Measurements from ENCODE around the gene SDF2L1.
"Not testable (repeated sequence)": the region's sequence is repeated elsewhere in the genome, so short reads cannot be mapped to it uniquely, and the experiment has no call there.

SDF2L1 gene

DNA sequence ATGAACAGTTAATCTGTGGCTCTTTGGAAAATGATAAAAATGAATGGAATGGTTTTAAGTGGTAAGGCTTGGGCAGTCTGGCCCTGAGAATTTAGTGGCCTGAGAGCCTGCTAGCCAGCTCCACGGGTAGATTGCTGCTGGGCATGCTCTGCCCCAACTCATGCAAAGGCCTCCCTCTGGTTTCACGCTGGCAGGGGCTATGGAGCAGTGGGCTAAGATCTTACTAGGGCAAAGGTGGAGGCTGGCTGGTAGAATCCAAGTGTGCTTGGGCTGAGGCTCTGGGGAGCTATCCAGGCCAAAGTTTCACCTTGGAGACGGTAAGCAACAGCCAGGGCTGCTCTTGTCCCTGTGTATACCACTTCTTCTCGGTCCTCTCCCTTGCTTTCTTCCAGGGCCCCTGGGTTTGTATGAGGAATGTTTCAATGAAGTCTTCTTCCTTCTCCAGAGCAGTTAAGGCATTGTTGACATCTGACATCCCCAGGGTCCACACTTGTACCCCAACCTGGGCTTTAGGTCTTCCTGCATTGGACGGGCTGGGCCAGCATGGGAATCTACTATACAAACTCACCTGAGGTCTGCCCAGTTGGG, 47.1 kb upstream of the SDF2L1 start:
- H2BK12ac ChIP-seq (ENCODE audit: low read length in 2 of 2): no peak overlapping the region
- no peak overlapping the region for H3K14ac ChIP-seq (ENCODE audit: low read length in 2 of 2)
- no peaks in the 10 kb centered on the region for H3K9me3 ChIP-seq (ENCODE audit: control insufficient read depth, low read length)
- H3K4ac ChIP-seq (ENCODE audit: low read depth in 1 of 2, low read length in 2 of 2): no peak overlapping the region
- H3K18ac ChIP-seq (ENCODE audit: low read depth in 1 of 2, low read length in 2 of 2): no peak overlapping the region
- no peak overlapping the region for H3K9ac ChIP-seq (ENCODE audit: low read length)
- no peak overlapping the region for H2BK15ac ChIP-seq (ENCODE audit: low read depth, poor library complexity, severe bottlenecking)
- H2BK120ac ChIP-seq (ENCODE audit: low read depth, low read length): no peak overlapping the region
- H3K27ac ChIP-seq (ENCODE audit: low read length, poor library complexity, severe bottlenecking): no peak overlapping the region
- H3K36me3 ChIP-seq (ENCODE audit: control insufficient read depth in 1 of 2, insufficient read depth in 2 of 2, low read depth in 1 of 2, low read length in 2 of 2): peaks cover 48 to 54% of the 10 kb centered on the region in 2 experiments
- no peak overlapping the region for H4K8ac ChIP-seq (ENCODE audit: low read length)
- no peak for DNase-seq
- no peak overlapping the region for H2AFZ ChIP-seq (ENCODE audit: low read depth, low read length)
- no peak overlapping the region for H2BK5ac ChIP-seq (ENCODE audit: low read depth, low read length, poor library complexity, severe bottlenecking)
- H3K4me2 ChIP-seq (ENCODE audit: low read length, poor library complexity, severe bottlenecking): no peak overlapping the region
- over 99% methylated on average over 5 of the region's 5 CpGs for WGBS
- no peaks in the 10 kb centered on the region for H3K27me3 ChIP-seq (ENCODE audit: control insufficient read depth in 1 of 2, insufficient read depth in 1 of 2, low read length in 2 of 2)
- H2AK5ac ChIP-seq (ENCODE audit: low read length, severe bottlenecking): no peak overlapping the region
- H3K4me3 ChIP-seq (ENCODE audit: insufficient read depth in 1 of 2, low read depth in 1 of 2, low read length in 2 of 2): no peak overlapping the region
- peaks cover 18% of the 10 kb centered on the region for H3K4me1 ChIP-seq (ENCODE audit: control insufficient read depth, insufficient read depth, low read depth, low read length)
- no peak overlapping the region for H3K23ac ChIP-seq (ENCODE audit: low read length in 2 of 2)
- H4K91ac ChIP-seq (ENCODE audit: low read length): no peak overlapping the region
- H3K79me1 ChIP-seq (replicated peaks; ENCODE audit: low read length, poor library complexity, severe bottlenecking): no peaks in the 10 kb centered on the region

DNA sequence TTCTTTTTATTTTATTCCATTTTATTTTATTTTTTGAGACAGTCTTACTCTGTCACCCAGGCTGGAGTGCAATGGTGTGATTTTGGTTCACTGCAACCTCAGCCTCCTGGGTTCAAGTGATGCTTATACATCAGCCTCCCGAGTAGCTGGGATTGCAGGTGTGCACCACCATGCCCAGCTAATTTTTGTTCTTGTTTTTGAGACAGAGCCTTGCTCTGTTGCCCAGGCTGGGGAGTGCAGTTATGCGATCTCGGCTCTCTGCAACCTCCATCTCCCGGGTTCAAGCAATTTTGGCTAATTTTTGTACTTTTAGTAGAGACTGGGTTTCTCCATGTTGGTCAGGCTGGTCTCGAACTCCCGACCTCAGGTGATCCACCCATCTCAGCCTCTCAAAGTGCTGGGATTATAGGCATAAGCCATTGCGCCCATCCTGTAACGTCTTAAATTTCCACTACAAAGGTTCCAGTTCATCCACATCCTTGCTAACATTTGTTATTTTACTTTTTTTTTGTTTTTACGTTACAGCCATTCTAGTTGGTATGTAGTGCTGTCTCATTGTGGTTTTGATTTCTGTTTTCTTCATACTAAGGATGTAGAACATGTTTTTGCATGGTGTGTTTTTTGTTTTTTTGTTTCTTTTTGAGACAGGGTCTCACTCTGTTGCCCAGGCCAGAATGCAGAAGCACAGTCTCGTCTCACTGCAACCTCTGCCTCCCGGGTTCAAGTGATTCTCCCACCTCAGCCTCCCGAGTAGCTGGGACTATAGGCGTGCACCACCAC, 45.6 kb upstream of the SDF2L1 start:
- not testable (repeated sequence) for H3K4me2 ChIP-seq (ENCODE audit: low read length, poor library complexity, severe bottlenecking); H2BK5ac ChIP-seq (ENCODE audit: low read depth, low read length, poor library complexity, severe bottlenecking); H3K4me3 ChIP-seq (ENCODE audit: insufficient read depth in 1 of 2, low read depth in 1 of 2, low read length in 2 of 2); H4K8ac ChIP-seq (ENCODE audit: low read length); H2BK15ac ChIP-seq (ENCODE audit: low read depth, poor library complexity, severe bottlenecking); H3K9ac ChIP-seq (ENCODE audit: low read length); H3K23ac ChIP-seq (ENCODE audit: low read length in 2 of 2); H3K14ac ChIP-seq (ENCODE audit: low read length in 2 of 2); H3K27me3 ChIP-seq (ENCODE audit: control insufficient read depth in 1 of 2, insufficient read depth in 1 of 2, low read length in 2 of 2); H3K18ac ChIP-seq (ENCODE audit: low read depth in 1 of 2, low read length in 2 of 2); H3K9me3 ChIP-seq (ENCODE audit: control insufficient read depth, low read length); H2BK12ac ChIP-seq (ENCODE audit: low read length in 2 of 2); H3K79me1 ChIP-seq (replicated peaks; ENCODE audit: low read length, poor library complexity, severe bottlenecking); H4K91ac ChIP-seq (ENCODE audit: low read length); H2BK120ac ChIP-seq (ENCODE audit: low read depth, low read length); DNase-seq; H3K4ac ChIP-seq (ENCODE audit: low read depth in 1 of 2, low read length in 2 of 2); H3K27ac ChIP-seq (ENCODE audit: low read length, poor library complexity, severe bottlenecking); H2AK5ac ChIP-seq (ENCODE audit: low read length, severe bottlenecking); H2AFZ ChIP-seq (ENCODE audit: low read depth, low read length)
- Histone ChIP-seq H3K36me3 (ENCODE audit: control insufficient read depth in 1 of 2, insufficient read depth in 2 of 2, low read depth in 1 of 2, low read length in 2 of 2) (peaks cover 45 to 48% of the 10 kb centered on the region in 2 experiments), H3K4me1 (ENCODE audit: control insufficient read depth, insufficient read depth, low read depth, low read length) (peaks cover 11% of the 10 kb centered on the region)
- 96% methylated on average over 12 of the region's 13 CpGs for WGBS

DNA sequence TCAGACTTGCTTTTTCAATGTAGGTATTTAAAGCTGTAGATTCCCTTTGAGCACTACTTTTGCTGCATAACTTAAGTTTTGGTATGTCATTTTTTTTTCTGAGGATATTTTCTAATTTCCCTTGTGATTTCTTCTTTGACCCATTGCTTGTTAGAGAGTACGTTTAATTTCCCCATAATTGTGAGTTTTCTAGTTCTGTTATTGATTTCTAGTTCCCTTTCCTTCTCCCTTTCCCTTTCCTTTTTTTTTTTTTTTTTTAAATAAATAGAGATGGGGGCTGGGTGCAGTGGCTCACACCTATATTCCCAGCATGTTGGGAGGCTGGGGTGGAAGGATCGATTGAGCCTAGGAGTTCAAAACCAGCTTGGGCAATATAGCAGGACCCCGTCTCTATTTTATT, 43.8 kb upstream of the SDF2L1 start:
- peaks cover 41 to 42% of the 10 kb centered on the region in 2 experiments for H3K36me3 ChIP-seq (ENCODE audit: control insufficient read depth in 1 of 2, insufficient read depth in 2 of 2, low read depth in 1 of 2, low read length in 2 of 2)
- no peak overlapping the region for H4K8ac ChIP-seq (ENCODE audit: low read length)
- H2AFZ ChIP-seq (ENCODE audit: low read depth, low read length): no peak overlapping the region

DNA sequence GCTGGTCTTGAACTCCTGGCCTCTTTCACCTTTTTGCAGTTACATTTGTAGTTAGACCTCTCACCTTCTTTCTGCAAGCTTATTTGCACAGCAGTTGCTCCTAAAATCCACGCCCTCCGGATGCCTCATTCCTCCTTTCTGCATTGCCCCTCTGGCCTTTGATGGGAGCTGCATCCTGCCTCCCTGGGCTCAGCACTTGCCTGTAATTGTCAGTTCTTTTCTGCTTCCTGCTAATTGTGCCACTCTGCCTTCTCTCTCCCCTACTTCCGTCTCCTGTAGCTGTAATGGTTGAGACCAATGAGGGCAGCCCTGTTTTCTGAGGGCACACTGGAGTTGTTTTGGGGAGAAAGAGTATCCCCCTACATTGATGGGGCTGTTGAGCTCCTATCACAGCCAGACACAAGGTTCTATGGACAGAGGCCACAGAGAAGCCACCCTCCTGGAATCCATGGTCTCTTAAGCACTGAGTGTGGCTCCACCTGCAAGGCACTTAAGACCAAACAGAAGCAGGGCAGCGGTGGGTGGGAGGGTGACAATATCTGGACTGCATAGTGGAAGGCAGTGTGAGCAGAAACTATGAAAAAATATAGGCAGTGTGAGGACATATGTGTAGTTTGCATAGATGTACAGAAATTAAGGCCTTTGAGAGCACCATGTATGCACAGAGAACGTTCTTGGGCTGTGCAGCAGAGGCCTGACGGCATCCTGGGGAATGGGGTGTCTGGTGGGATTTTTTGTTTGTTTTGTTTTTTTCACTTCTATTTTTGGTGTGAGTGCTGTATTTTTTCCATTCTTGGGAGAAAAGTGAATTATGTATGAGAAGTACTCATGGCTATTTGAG, 42.8 kb upstream of the SDF2L1 start:
- Histone ChIP-seq H3K4ac (ENCODE audit: low read depth in 1 of 2, low read length in 2 of 2) (no peak overlapping the region), H3K36me3 (ENCODE audit: control insufficient read depth in 1 of 2, insufficient read depth in 2 of 2, low read depth in 1 of 2, low read length in 2 of 2) (peaks cover 31 to 33% of the 10 kb centered on the region in 2 experiments), H3K4me3 (ENCODE audit: insufficient read depth in 1 of 2, low read depth in 1 of 2, low read length in 2 of 2) (no peak overlapping the region), H2BK12ac (ENCODE audit: low read length in 2 of 2) (no peak overlapping the region), H4K8ac (ENCODE audit: low read length) (no peak overlapping the region), H3K18ac (ENCODE audit: low read depth in 1 of 2, low read length in 2 of 2) (no peak overlapping the region), H2BK120ac (ENCODE audit: low read depth, low read length) (no peak overlapping the region), H3K27me3 (ENCODE audit: control insufficient read depth in 1 of 2, insufficient read depth in 1 of 2, low read length in 2 of 2) (no peaks in the 10 kb centered on the region), H3K23ac (ENCODE audit: low read length in 2 of 2) (no peak overlapping the region), H2BK5ac (ENCODE audit: low read depth, low read length, poor library complexity, severe bottlenecking) (no peak overlapping the region), H2AK5ac (ENCODE audit: low read length, severe bottlenecking) (no peak overlapping the region), H3K9ac (ENCODE audit: low read length) (no peak overlapping the region), H3K79me1 (replicated peaks; ENCODE audit: low read length, poor library complexity, severe bottlenecking) (no peaks in the 10 kb centered on the region), H3K9me3 (ENCODE audit: control insufficient read depth, low read length) (no peaks in the 10 kb centered on the region), H3K4me2 (ENCODE audit: low read length, poor library complexity, severe bottlenecking) (no peak overlapping the region), H2AFZ (ENCODE audit: low read depth, low read length) (no peak overlapping the region), H3K27ac (ENCODE audit: low read length, poor library complexity, severe bottlenecking) (no peak overlapping the region), H3K4me1 (ENCODE audit: control insufficient read depth, insufficient read depth, low read depth, low read length) (peaks cover 2% of the 10 kb centered on the region), H4K91ac (ENCODE audit: low read length) (no peak overlapping the region), H2BK15ac (ENCODE audit: low read depth, poor library complexity, severe bottlenecking) (no peak overlapping the region), H3K14ac (ENCODE audit: low read length in 2 of 2) (no peak overlapping the region)
- DNase-seq: no peak
- 94% methylated on average over 5 of the region's 6 CpGs for WGBS

More for the DNA sequence above, 43.8 kb upstream of the SDF2L1 start:
- H2BK120ac ChIP-seq (ENCODE audit: low read depth, low read length): no peak overlapping the region
- no peak overlapping the region for H3K9ac ChIP-seq (ENCODE audit: low read length)
- no peak overlapping the region for H2BK12ac ChIP-seq (ENCODE audit: low read length in 2 of 2)
- no peaks in the 10 kb centered on the region for H3K79me1 ChIP-seq (replicated peaks; ENCODE audit: low read length, poor library complexity, severe bottlenecking)
- no peak overlapping the region for H3K27ac ChIP-seq (ENCODE audit: low read length, poor library complexity, severe bottlenecking)
- no peak overlapping the region for H3K14ac ChIP-seq (ENCODE audit: low read length in 2 of 2)
- H3K18ac ChIP-seq (ENCODE audit: low read depth in 1 of 2, low read length in 2 of 2): no peak overlapping the region
- no peak overlapping the region for H2AK5ac ChIP-seq (ENCODE audit: low read length, severe bottlenecking)
- no peak overlapping the region for H3K4me2 ChIP-seq (ENCODE audit: low read length, poor library complexity, severe bottlenecking)
- no peak overlapping the region for H4K91ac ChIP-seq (ENCODE audit: low read length)
- H3K23ac ChIP-seq (ENCODE audit: low read length in 2 of 2): no peak overlapping the region
- H3K27me3 ChIP-seq (ENCODE audit: control insufficient read depth in 1 of 2, insufficient read depth in 1 of 2, low read length in 2 of 2): no peaks in the 10 kb centered on the region
- H3K4me3 ChIP-seq (ENCODE audit: insufficient read depth in 1 of 2, low read depth in 1 of 2, low read length in 2 of 2): no peak overlapping the region
- no peak overlapping the region for H2BK15ac ChIP-seq (ENCODE audit: low read depth, poor library complexity, severe bottlenecking)
- H2BK5ac ChIP-seq (ENCODE audit: low read depth, low read length, poor library complexity, severe bottlenecking): no peak overlapping the region
- DNase-seq: no peak
- H3K4me1 ChIP-seq (ENCODE audit: control insufficient read depth, insufficient read depth, low read depth, low read length): peaks cover 5% of the 10 kb centered on the region
- WGBS: 100% methylated on average over 1 of the region's 3 CpGs
- no peaks in the 10 kb centered on the region for H3K9me3 ChIP-seq (ENCODE audit: control insufficient read depth, low read length)
- H3K4ac ChIP-seq (ENCODE audit: low read depth in 1 of 2, low read length in 2 of 2): no peak overlapping the region
